Stimulated activated CD4-positive, alpha-beta T cell treated with anti-CD3 and anti-CD28 coated beads, Interleukin-15, amount 100 ng/mL, for 24 hours (primary cell): ENCODE measurements around the gene RAD51B.

ENCODE experiments used
- DNase-seq: peaks from one replicate; pipeline ENCODE4 v3.0.0-alpha.2; 2020

Gene RAD51B

DNA sequence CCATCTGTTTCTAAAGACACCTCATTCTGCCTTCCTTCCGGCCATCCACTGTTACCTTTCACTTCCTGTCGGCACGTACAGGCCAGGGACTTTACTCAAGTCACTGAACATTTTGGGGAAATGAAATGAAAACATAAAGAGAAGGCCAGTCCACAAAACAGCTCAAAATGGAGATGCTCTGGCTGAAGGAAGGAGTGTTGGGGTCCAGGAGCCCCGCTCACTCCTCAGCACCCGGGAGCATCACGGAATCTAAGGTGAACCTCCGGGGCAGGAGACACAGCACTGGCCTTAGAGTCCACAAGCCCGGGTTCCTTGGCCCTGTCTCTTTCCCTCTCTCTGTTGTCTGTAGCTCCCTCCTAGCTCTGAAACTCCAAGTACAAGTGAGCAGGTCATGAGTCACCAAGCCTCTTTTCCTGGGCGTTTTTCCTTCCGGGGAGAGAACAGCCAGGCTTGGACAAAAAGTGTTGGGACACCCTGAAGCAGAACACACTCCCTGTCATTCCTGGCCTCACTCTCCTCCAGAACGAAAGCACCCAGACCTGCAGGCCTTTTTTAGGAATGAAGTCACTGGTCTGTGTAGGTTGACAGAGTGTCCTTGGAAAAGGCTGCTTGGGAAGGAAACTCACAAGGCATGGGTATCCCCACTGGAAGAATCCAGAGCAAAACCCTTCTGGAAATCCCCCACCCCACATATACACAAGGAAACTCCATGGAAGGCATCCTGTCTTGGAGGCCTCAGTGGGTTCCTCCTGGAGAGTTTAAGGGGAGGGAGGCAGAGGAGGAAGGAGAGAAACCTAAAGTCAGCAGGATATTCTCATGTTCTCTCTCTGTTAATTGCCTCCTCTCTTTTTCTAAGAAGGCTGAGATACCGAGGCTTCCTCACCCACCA lies 728.0 kb downstream of the RAD51B start:
- DNase-seq = no peak

DNA sequence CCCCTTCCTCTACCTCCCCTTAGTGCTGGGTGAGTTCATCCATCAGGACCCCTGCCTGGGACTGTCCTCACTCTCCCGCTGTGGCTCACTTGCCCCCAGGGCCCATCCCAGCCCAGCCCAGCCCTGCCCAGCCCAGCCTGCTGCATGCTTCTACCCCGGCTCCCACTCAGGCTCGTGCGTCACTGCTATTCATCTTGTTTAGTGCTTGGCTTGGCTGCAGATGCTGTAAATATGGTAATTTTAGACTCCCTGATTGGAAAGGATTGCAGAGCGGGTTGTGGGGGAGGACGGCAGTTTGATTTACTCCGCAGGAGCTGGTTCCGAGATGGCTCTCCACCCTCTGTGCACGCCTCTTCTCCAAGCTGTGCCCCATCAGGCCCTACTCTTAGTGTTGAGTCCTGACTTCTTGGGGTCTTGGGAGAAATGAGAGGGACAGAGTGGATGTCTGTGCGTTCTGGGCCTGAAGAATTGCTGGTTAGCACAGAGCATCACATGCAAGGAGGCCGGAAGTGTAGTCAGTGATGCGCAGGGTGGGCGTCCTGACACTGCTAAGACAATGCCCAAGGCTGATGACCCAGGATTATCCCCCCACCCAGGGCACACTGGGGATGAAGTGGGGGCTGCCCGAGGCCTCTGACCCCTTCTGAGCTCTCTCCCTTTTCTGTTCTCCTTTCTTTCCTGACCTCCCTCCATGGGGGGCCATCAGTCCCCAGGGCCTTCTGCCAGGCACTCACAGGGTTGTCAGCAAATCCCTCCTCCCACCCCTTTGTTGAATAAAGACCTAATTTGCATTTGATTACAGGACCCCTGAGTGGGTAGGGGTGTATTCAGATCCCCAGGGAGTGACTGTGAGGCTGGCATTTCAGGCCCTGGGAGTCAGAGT lies 728.9 kb downstream of the RAD51B start:
- DNase-seq = no peak

DNA sequence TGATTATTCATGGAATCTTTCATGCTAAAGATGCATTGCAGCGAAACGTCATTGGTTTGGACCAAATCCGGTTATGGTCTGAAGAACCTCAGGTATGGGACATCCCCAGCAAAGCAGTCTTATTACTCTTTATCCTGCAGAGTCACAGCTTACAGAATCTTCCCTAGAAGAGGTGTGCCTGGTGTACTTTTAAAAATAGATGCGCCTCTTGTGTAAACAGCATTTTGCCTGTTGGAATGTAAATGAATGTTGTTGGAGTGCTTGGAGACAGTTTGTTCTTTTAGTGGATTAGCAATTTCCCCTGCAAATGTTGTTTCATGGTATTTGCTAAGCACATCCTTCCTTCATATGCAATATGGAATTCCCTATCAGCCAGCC lies 730.7 kb downstream of the RAD51B start:
- DNase-seq = no peak

DNA sequence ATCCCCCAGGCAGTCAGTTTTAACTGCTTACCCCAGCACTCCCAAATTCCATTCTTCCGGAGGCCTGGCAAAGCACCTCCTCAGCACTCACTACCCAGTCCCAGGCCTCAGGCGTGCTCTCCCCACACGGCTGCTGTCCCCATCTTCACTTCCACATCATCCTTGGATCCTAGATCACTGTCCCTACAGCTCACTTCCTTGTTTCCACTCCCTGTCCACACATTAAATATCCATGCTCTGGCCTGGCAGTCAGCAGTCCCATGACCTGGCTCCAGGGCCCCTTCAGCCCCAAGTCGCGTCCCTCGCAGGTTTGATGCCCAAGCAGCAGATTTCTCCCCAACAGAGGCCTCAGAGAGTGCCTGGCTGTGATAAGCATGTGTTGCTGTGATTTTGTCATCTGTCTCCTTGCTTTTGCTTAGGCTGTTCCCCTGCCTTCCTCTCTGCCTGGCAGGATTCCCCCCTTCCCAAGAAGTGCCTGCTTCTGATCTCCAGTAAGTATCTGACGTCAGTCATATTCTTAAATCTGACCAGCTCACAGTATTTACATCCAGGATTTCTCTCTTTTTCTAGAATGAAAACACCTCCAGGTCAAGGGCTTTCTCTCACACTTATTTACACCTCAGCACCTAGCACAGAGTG lies 731.6 kb downstream of the RAD51B start:
- no peak for DNase-seq

DNA sequence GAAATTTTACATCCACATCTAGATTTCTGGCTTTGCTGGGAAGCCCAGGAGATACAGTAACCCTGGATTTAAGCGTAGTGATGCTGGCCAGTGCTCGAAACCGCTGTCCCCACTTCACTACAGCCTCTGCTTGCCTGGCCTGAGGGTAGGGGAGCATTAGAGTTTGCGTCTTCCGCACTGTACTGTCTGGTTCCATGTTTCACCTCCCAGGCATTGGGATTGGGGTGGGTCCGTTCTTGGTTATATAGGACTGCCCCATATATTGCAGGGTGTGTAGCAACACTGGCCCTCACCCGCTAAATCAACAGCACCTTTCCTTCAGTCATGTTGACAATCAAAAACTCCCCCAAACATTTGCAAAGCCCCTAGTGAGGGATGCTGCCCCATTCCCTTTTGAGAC lies 732.5 kb downstream of the RAD51B start:
- no peak for DNase-seq

DNA sequence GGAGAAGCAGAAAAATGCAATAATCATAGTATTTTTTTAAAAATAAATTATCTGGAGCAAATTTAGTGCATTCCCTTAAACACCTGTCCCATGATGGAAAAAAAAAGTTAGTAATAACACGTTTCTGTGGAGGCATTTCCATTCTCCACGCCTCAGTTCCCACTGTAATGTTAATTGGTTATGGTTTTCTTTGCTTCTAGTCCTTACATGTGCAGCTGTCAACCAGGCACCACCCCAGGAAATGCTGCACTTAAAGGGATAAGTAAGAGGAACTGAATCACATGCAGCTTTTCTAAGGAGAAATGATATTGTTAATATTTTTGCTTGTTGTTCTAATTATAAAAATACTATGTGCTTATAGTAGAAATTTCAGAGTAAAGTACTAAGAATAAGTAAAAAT lies 733.0 kb downstream of the RAD51B start:
- DNase-seq = no peak

DNA sequence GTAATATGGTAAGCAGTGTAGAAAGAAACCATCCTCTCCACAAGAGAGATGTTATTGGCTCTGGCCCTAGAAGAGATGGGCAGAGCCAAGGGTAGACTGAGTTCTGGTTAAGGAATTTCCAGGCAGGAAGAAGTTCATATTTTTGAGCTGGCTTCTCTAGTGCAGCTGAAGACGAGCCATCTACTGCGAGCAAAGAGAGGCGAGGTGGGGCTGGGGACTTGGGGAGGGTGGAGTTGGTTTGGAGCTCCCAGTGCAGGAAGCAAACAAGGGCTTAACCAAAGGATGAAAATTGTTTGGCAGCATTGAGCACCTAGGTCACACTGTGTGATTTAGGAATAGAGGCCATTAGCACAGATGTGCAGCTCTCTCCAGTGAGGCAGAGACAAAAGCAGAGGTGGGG lies 733.7 kb downstream of the RAD51B start:
- no peak for DNase-seq

DNA sequence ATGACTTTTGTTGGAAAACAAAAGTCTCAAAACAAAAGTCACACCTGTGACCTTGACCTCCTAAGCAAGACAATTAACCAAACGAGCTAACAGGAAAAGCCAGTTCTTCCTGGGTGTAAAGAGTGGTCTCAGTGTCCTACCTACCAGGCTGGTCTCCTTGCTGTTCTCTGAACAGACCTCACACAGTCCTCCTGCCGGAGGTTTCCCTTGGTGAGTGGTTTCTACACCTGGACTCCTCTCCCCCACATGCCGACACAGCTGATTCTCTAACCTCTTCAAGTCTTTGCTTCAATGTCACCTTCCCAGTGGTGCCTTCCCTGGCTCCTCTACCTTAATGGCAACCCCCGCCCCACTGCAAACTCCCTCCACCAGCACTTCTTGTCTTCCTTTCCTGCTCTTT lies 734.7 kb downstream of the RAD51B start:
- no peak for DNase-seq

DNA sequence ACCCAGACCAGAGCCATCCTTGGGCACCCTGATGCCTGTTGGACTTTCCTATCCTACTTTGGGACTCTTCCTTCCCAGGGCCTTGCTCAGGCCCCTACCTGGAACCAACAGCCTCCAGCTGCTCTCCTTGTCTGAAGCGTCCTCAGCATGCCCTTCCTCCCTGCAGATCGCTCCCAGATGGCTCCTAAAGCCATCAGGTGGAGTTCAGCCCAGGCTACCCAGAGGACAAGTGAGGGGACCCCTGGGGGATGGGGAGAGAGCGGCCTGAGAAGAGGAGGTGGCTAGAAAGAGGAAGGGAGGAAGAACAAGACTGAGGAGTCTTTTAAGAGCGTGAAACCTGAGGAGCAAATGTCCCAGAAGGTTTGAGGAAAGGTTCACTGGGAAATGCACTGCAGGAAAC lies 736.7 kb downstream of the RAD51B start:
- DNase-seq = no peak

DNA sequence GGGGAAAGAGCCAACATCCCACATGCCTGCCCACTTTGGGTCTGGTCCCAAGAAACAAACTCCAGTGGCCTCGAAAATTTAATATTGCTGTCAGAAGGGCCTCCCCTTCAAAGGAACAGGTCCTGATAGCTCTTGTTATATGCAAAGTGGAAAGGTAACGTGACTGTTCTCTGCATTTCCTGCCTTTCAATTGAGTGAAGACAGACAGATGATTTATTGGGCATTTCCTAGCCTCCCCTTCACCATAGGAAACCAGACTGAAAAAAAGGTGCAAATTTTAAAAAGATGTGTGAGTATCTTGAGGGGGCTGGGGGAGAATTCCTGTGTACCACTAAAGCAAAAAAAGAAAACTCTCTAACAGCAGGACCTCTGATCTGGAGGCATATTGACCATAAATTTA lies 738.1 kb downstream of the RAD51B start:
- no peak for DNase-seq

DNA sequence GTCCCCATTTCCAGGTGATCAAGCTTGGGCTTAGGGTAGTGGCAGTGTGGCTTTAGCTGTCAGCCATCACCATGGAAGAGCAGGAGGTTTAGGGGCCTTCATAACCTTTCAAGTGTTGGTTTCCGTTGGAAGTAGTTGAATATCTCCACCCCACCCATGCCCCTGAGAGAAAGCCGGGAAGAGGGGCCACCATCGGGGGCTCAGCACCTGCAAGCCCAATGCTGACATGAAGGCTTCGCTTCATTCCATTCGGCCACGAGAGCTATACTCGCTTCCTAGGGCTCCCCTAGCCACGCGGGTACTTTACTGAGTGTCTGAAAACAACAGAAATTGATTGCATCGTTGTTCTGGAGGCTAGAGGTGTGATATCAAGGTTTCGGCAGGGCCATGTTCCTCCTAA lies 738.5 kb downstream of the RAD51B start:
- no peak for DNase-seq

DNA sequence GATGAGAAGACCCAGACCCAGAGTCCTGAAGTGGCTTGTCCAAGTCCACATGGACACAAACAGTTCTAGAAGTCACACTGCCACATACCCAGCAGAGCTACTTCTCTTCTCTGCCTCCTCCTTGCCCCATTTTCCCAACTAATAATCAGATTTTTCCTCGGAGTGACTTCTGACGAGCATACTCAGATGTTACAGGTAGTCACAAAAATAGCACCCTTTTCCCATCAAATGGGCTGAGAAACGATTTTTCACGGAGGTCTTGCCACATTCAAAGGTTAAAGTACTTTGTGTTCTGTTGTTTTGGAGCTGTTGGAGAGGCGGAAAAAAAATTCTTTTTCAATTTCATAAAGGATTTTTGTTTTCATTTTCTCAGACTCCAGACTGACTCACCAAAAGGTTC lies 740.4 kb downstream of the RAD51B start:
- DNase-seq = no peak

DNA sequence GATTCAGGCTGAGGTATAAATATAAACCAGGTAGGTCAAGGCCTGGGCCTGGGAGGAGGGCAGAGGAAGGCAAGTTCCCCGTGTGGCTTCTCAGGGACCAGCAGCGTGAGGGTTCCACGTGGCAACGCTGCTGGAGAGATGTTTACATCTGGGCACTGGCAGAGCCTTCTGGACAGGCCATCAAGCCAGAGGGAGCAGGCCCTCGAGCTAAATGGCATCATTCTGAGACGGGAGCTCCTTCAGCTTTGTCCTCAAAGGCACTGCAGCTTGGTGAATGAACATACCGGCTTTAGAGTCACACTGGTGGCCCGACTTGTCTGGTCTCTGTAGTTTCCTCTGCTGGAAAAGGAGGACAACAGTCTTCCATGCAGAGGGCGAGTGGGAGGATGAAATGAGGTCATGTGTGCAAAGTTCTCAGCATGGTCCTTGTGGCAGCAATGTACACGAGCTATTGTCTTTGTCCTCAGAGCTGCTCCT lies 742.0 kb downstream of the RAD51B start:
- no peak for DNase-seq

DNA sequence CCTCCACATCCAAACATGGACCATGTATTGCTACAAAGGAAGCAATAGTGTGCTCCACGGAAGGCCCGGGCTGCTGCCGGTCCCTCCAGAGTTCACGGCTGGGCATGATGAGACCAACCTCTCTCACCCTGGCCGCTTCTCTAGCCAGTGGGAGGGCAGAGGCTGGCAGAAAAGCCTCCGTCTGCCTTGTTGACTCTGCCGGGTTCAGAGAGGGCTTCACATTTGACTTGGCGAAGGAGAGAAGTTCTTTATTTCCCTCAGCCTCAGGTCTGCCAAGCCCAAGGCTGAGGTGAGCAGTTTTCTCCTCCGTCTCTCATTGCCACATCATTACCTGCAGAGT lies 743.3 kb downstream of the RAD51B start:
- DNase-seq = no peak

DNA sequence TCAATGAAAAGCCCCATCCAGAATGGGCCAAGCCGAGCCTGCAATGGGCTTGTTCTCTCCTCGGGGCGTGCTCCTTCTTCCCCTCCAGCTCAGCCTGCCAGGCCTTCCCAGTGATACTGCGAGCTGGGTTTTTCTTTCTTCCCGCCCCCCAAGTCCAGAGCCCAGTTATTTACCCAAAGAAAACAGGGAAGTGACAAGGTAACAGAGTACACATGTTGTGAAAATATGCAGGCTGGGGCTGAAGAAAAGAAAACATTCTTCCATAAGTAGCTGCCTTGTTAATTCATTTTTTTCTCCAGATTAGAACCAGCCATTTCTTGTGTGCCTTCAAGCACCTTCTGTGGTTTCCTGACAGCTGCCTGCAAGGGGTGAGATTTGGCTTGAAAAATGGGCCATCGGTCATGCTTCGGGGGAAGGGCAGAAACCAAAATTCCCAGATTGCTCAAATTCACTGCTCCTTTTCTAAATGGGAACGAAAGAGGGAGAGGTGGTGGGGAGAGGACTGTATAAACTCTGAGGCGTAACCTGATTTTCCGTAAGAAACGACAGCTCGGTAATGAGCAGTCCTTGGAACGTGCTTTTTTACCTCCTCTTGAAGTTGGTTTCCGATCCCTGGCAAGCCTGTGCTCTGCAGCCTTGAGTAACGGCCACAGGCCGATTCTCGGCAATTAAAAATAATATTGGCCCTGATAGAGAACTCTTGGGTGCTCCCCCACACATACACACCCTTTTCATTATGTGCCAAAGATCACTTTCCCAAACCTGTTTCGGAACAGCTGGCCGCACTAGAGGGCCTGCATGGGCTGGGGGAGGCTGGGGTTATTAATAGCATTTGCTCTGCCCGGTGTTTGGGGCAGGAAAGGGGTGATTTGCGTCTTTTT lies 743.9 kb downstream of the RAD51B start:
- DNase-seq = no peak

DNA sequence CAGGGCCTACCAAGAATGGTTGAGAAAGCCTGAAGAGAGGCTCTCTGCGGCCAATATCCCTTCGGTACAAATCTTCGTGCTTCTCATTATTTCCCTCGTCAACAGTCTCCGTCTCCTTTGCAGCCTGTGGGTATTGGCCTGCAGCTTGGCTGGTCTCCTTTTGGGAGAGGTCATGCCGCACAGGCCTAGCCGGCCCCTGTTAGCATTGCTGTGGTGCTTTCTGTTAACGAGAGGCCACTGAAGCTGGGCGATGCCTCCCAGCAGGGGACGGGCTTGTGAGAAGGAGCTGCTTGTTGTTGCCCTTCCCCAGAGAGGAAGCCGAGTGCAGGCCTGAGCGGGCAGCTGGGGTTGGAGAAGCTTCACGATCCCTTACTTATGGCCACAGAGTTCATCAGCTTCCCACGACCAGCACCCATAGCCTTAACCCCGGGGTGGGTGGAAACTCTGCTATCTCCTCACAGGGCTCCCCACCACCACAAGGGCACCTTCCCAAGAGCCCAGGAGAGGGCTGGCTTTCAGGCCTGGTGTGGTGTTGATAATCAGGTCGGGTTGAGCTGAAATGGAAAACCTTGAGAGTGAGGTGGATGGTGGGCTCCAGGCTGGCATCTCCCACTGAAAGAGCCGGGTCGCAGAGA lies 744.7 kb downstream of the RAD51B start:
- no peak for DNase-seq

DNA sequence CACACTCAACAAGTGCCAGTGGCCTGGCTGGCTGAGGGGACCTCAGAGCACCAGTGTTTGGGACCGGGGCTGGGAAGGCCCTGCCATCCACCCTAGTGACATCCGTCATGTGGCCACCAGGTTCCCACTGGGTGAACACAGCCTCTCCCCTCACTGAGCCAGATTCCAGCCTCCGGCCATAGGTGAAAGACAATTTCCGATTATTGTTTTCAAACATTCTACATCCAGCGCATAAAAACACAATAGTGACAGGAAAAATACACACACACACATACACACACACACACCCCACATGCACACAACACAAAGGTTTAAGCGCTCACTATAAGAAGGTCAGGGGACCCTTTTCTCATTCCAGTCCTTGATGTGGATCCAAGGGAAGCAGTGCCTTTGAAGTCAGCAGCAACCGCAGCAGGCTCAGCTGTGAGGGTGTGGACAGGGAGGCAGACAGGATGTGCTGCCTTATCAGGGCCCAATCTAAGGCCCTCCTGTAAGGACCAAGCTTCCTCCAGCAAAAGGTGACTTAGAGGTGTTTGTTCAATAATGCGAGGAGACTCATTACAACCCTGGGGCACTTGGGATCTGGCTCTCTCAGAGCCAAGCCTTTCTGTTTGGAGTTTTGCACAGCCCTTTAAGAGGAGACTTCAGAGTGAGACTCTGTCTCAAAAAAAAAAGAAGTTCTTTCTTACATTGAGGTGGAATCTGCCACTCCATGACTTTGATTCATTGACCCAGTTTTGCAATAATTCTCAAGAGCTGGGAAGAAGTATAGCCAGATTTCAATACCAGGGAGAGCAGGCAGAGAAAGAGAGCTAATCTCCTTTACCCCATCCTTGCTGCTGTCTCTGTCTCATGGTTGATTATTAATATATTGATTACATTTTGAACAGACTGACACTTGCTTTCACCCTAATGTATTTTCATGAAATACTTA lies 745.5 kb downstream of the RAD51B start:
- DNase-seq = peak; percentile 15

DNA sequence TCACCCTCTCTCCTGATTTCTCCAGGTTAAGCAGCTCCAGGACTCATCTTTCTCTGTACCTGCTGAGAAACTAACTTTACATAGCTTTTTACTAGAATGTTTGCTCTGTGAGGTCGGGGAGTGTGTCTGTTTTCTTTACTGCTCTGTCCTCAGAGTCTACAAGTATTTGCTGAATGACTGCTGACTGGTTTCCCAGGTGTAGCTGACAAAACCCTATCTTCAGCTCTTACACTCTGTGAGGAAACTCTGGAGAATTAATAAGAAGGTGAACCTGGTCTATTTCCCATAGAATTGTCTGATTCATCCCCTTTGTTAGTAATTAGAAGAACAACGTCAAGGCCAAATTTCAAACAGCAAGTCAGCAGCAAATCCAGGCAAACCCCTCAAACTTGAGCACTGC lies 746.5 kb downstream of the RAD51B start:
- DNase-seq = no peak

DNA sequence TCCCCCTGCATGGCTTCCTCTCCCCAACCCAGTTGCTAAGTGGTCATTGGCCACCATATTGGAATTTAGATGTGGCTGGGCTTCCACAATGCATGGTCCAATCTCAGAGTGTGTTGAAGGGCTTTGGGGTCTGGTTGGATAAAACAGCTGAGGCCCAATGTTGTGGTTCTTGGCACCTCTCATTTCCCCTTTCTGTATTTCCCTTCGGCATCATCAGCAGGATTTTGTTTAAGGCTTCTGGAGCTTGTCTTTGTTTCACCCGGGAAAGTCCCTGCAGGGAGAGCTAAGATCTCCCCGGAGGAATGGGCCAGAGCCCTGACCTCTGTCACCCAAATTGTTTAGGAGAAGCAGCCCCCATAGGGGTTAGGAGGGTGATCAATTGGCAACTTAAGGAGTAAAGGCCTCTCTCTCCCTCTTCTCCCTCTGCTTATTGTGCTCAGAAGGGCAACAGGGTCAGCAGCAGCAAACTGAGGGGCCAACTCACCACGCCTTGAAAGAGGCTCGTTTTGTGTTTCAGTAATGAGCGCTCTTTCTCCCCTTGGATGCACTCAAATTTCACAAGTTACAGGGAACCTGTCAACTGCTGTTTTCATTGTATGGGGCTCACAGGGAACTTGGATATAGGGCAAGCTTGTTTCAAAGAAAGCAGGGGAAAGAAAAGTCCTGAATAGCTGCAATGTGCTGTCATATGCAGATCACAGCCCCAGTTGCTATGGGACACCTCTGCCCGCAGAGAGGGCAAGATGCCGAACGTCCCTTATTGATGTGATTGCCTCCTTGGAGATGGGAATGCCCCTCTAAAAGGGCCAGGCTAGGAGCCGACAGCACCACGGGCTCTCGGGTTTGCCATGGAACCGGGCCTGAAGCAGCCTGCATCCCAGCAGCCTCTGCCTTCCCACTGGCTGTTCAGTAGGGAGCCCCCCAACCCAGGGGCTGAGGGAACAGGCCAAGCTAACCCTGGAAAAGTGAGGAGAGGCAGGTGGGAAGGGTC lies 749.6 kb downstream of the RAD51B start:
- no peak for DNase-seq

DNA sequence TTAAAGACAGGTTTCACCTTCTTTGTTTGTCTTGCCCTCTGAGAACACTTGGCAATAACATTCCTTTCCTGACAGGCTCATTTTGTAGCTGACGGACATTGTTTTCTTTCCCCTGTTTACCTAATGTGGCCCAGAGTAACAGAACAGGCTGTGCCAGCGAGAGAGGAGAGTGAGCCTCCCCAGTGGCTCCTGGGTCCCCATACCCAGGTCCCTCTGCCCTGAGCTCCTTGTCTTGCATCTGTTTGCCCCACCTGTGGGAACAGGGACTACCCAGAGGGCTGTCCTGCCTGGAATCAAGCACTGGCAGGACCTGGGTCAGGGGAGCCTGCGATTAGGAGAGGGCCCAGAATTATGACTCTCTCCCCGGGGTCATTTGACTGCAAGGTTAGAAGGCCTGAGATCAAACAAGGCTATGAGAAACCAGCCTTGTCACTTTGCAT lies 750.4 kb downstream of the RAD51B start:
- no peak for DNase-seq
